Glomerular endothelial cell (primary cell): ENCODE measurements around the gene NR5A2. TPM values are rescaled to one million over a fixed set of nuclear protein-coding genes. Genes with fewer than 3 reads are reported as not detected.

ENCODE experiments used
- DNase-seq: peaks from one replicate; pipeline ENCODE4 v3.0.0-alpha.2; 2011; ENCODE audit warnings: low read depth, low spot score; ENCODE audit errors: extremely low read depth
- total RNA-seq: library from RNA; depleted of rRNA; stranded (reverse); fragments of >200 nt; gene quantifications from 2 replicates; pipeline ENCODE4 v1.2.3, GENCODE V29; 2015

The NR5A2 gene
- total RNA-seq, 1 donor from 2014 or later, result 18.1 TPM

DNA sequence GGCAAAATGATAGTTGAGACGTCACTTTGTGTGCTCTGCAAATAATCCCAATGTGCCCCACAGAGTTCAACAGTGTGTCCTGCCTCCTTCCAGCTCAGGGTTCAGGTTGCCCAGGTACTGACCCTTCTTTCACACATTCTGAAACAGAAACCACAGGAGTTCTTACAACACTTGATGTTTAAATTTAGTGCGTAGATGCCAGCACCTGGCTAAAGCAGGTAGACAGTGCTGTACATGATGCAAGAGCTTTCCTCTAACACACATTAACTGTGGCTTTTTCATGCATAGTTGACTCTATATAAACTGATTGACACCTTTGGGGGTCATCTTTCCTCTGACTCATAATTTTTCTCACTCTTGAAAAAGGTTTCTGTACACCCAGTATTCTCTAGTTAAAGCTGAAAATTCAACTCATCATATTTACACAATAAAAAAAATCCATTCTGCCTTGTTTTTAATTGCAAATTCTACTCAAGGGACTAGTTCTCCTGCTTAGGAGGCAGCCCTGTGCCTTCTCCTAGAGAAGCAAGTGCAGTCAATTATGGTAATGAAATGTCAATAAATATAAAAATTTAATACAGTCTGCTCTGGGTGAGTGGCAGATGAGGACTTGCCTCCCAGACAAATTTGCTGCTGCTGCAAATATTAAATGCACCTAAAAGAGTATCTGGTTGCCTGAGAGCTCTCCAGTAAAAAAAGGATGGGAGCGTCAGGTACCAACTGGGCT lies 91.4 kb downstream of the NR5A2 start:
- DNase-seq, result no peak

DNA sequence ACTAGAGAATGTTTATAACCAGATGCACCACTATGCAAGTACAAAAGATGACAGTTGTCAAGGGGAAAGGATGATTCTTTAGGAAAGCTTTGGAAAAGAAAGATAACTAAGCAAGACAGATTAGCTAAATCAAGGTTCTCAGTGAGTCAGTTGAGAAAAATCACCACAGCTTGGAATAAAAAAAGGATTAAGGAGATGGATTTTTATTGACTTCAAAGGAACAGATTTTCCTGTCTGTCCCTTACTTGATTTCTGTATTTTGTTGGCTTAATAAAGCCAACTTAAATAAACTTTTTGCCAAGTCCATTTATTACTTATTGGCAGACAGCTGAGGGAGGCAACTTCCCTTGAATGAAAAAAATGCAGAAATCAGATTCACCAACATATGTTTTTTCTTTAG lies 93.9 kb downstream of the NR5A2 start:
- DNase-seq, result no peak

DNA sequence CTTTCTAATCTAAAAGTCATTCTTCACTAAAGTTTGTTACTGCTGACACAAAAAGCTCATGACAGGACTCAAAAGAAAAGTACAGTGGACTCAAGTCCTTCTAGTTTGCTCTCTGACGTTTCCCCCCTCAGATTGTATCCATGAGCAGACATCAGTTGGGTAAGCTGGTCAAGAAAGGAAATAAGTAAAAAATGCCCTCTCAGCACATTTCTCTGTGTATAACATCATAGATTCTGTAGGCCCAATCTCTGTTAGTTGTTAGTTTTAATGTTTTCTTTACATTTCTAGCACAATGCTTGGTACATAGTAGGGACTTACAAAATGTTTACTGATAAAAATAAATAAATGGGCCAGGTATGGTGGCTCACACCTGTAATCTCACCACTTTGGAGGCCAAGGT lies 96.8 kb downstream of the NR5A2 start:
- no peak for DNase-seq

DNA sequence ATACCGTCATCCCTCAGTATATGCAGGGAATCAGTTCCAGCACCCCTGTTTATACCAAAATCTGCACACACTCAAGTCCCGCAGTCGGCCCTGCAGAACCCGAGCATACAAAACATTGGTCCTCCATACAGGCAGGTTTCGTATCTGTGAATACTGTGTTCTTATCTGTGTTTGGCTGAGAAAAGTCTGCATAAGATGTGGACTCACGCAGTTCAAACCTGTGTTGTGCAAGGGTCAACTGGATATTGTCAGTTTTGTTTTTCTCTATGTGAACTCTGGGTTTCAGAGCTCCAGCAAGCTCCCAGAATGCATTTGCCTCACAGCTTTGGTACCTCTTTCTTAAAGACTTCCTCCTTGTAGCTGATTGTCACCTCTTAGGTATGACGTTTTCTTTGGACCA lies 100.6 kb downstream of the NR5A2 start:
- no peak for DNase-seq

DNA sequence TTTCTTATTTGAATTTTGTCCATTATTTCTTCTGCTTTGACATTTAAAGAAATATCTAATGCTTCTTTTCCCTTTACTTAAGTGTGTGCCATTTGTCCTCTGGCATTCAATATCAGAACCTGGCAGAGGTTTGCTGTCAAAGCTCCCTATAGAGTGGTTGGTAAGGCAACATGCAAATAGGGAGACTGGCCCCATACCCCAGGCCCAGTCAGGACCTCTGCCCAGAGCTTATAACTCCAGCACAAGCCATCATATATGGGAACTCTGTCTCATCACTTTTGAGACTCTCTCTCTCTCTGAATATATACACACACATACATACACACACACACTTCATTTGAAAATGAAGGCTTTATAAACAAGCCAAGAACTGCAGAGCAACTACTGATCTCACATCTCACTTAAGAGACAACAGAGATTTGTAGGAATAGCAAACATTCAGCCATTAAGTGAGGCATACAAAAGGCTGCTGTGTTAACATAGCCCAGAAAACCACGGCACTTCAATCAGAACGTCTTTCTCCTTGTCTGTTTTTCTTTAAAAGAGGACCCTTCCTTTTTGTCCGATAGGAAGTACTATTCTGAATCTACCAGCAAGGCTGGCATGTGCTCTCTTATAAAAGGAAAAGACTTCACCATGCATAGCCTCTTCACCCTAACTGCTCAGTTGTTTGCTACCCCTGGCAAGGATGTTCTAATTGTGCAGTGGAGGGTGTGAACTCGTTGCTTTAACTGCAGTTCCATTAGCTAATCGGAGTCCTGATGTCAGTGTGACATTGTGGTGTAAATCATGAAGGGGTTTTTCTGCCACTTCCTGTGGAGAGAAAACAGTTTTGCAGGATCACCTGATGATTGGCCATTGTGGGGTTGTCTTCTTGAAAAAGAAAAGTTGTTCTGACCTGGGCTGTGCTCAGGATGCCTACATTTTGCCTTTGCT lies 101.7 kb downstream of the NR5A2 start:
- no peak for DNase-seq

DNA sequence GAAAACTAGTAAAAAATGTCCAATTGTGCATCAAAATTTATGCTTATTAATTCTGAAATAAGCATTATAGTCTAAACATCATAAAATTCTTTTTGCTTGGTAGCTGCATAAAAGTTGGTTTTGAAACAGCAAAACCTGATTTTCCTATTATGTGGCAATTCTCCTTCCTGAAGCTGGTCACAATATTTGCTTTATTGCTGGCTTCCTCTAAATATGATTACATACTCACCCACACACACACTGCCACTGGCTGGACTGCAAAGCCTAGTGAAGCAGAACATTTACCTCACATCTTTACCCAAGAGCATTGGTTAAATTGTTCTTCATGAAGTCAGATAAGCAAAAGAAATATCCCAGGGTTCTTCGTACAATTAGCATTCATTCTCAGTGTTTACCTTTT lies 103.0 kb downstream of the NR5A2 start:
- DNase-seq, result no peak

DNA sequence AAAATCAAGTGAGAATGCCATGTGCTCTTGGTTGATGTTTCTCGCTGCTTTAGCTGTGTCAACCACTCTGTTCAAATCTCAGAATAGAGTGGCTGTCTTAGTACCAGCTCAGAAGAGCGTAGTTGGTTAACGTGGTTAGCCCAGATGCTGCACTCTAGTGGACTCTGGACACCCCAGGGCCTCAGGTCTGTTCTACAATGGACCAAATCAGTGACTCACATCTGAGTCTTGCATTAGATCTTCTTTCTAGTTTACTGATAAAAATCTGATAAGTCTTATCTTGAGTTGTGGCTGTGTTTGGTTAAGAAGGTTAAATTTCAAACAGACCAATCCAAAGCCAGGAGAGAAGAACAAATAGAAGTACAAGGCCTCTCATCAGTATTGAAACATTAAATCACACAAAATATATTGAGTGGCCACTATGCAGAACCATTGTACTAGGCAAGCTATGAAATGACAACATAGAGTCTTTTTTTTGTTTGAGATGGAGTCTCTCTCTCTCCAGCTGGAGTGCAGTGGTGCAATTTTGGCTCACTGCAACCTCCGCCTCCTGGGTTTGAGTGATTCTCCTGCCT lies 104.1 kb downstream of the NR5A2 start:
- no peak for DNase-seq

DNA sequence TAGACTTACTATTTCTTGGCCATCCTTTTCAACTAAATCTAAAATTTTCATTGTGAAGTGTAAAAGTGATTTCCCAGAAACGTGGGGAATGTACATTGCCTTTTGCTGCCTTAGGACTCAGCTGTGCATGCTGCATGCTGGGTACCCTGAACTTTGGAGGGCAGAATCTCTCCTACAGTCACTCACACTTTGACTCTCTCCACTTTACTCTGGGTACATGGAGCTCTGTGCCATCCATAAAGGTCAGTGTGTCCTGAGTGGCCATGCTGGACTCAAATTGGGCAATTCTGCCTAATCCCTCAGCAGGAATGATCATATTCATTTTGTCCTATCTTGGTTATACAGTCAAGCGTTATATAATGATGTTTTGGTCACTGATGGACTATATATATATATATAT lies 105.6 kb downstream of the NR5A2 start:
- DNase-seq, result no peak

DNA sequence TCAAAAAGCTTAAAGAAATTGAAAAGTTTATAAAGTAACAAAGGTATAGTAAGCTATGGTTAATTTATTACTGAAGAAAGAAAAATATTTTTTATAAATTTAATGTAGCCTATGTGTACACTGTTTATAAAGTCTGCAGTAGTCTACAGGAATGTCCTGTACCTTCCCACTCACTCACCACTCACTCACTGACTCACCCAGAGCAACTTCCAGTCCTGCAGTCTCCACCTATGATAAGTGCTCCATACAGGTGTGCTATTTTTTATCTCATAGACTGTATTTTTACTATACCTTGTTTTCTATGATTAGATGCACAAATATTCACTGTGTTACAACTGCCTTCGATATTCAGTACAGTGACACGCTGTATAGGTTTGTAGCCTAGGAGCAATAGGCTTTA lies 106.6 kb downstream of the NR5A2 start:
- no peak for DNase-seq

DNA sequence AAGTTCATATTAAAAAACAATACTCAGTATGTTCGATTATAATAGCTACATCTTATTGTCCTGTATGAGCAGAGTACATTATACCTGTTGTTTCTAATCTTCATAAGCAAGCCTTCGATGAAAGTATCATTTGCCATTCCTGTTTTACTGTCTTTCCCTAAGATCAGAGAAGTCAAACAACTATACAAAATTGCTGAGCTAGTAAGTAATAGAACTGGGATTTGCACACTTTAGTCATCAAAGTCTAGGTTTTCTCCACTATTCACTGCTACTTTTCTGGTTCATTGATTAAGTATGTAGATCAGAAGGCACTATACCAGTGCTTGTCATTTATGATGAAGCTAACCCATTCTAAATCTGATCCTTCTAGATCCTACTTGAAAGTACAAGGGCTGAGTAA lies 108.9 kb downstream of the NR5A2 start:
- no peak for DNase-seq

DNA sequence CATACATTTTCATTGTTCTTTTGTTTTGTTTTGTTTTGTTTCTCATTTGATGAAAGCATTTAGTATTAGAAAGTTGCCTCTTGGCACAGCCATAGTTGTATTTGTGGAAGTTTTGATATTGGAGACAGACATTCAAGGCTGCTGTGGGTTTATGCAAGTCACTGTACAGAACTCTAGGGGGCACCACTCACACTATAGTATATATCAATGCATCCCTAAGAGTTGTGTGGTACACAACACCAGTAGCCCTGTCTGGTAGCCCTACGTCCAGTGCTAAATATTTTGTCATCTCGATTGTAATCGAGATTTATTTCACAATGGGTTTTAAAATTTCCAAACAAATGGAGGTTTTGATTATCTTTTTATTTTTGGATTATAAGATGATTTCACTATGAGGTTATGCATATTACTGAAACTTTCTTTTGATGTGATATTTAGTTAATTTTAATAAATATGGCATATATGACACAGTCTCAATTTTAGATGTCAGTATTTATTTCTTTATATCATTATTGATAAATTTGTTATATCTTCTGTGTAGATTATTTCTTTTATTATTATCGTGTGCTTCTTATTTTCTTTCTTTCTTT lies 112.2 kb downstream of the NR5A2 start:
- peak; percentile 44 for DNase-seq

DNA sequence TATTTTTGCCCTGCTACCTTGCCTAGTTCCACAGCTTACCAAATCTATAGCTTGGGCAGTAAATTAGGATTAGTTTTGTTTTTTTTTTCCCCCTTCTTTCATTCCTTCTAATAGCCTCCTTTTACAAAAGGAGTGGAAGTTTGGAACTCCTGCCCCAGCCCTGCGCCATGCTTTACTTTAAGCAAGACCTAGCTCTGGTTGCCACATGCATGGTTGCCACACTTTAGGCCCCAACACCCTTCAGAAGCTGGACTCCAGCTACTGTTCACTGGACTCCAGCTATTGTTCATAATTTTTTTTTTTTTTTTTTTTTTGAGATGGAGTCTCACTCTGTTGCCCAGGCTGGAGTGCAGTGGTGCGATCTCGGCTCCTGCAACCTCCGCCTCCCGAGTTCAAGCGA lies 115.8 kb downstream of the NR5A2 start:
- no peak for DNase-seq

DNA sequence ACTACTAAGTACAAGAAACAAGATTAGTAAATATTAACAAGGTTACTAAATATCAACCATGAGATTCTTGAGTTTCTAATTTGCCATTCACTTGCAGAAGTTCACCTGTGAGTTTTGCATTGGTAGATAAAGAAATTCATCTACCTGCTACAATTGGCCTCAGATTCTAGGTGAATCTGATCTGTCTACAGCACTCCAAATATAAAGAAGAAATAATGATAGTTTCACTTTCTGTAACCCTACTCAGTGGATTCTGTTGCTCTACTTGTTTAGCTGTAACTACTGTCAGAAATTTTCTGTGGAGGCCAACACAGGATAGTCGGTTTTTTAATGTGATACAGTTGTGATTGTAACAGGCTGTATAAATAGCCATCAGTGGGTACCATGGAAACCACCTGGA lies 118.6 kb downstream of the NR5A2 start:
- DNase-seq, result no peak

DNA sequence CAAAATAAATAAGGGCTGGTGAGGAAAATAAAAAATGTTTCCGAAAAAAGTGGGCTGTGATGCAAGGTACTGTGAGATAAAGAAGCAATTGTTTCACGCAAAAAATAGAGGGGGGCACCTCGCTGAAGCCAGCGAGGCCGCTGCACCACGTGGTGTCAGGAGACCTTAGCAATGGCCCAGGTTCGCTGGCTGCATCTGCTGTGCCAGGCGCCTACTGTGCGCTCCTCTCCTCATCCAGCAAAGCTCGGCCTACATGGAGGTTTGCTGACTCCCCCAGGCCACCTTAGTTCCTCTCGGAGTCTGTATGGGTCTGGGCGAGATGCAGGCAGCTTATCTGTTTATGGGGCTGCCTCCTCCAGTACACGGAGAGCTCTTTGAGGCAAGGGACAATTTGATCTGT lies 119.6 kb downstream of the NR5A2 start:
- no peak for DNase-seq

DNA sequence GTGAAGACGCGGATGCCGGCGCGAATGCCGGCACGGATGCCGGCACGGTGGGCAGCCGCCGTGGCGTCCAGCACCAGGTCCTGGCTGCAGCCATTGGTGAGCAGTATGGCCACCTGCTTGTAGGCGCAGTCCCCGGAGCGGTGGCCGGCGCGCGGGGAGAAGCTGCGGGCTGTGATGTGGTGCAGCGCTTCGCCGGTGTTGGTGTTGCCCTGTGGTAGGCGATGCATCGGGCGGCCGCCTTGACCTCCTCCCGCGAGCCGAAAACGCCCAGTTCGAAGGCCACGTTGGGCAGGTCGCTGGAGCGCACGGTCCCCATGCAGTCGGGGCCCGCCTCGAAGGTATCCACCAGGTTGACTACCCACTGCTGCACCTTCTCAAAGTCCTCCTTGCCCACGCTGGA lies 120.2 kb downstream of the NR5A2 start:
- DNase-seq, result no peak

DNA sequence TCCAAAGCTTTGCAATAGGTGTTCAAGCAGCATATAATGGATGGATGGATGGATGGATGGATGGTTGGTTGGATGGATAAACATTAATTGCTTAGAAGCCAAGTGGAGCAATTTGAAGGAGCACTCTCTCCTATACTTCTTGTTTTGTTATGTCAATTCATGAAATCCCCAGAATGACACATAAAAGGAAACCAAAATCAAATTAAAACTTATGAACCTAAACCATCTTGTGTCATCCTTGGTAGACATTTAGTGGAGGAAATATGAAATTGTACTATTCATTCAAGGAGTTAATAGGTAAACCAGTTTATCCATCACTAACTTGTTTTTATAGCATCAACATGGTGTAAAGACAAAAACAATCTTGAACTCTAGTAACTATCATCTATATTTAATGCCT lies 122.5 kb downstream of the NR5A2 start:
- DNase-seq, result no peak

DNA sequence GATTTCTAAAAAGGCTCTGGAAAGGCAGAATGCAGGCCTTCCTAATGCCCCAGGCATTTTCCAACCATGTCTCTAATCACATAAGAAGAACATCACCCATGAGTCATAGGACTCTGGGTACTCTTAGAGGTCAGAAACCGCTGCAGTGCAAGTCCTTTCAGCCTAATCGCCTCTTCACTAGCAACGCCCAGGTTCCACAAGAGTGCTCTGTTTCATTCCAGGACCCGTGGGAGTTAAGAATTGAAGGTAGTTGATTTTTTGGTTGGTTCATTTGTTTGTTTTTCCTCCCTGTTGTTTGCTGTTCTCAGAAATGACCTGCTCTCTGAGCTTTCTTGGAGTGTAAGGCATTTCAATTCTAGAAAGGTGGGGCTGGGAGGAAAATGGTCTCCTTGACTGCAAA lies 123.2 kb downstream of the NR5A2 start:
- no peak for DNase-seq

DNA sequence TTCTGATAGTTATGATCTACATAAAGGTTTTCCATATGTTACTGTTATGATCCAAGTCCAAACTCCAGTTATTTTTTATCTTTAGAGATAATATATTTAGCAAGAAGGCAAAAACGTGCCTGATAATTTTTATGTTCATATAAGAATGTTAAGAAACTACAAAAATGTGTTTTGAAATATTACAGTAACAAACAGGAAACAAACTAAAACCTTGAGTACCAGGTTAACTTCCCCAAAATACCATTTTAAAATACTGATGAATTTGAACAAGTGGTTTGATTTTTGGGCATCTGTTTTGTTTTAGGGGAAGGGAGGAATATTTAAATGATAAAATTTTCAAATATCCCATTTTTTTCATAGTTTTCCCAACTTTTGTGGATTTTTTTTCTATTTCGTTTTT lies 124.8 kb downstream of the NR5A2 start:
- no peak for DNase-seq

DNA sequence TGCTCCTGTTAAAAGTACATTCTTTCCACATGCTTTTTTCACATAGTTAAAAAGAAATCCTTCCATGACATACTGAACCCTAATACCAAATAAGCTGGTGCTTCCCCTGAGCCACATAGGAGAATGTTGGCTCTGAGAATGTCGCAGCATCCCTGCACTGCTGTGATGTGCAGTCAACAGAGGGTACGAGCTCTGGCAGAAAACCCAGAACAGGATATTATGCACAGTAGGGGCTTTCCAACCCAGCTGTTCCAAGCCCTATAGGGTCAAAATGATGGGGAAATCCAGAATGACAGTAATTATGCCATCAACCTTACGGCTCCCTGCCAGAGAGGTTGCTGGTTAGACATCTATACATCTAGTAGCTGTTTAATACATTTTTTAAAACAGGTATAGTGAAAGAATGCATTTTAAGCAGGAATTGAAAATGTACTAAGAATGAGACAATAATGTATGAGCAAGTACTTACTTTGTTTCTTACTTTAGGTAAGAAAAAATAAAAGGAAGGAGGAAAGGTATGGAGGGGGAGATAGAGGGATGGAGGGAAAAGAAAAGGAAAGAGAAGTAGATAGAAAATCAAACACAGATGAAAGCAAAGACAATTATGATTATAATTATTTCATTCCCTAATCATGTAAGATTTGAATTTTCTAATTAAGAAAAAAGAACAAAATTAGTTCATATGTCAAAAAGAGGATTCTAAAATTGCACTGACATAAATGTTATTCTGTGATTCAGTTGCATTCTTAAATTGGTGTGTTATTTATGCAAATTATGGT lies 126.0 kb downstream of the NR5A2 start:
- no peak for DNase-seq

DNA sequence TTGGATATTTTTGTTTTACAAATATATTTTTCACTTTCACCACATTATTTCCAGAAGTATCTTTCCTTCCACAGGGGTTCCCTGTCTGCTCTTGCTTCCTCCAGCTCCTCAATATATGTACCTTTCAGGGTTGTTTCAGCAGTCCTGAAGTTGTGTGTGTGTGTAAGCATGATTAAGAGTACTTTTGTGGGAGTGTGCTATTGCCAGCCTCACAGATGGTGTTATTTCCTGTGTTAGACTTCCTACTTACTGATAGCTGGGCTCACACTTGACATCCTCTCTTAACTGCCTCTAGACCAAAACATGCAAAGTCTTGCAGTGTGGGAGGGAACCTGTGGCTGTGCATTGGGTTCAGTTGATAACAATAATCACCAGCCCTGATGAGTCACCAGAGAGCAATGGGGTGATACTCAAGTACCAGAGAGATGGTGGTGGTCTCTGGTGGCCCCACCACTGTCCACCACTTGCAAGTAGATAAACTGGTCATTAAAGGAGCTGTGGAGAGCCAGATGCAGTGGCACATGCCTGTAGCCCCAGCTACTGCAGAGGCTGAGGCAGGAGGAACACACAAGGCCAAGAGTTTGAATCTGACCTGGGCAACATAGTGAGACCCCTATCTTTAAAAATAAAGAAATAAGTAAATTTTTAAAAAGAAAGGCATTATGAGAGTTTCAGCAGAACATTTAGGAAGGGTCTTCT lies 126.7 kb downstream of the NR5A2 start:
- peak; percentile 80 for DNase-seq
